ENCODE data around the gene SIK1.
"Not testable (repeated sequence)": the region's sequence is repeated elsewhere in the genome, so short reads cannot be mapped to it uniquely, and the experiment has no call there.

DNA sequence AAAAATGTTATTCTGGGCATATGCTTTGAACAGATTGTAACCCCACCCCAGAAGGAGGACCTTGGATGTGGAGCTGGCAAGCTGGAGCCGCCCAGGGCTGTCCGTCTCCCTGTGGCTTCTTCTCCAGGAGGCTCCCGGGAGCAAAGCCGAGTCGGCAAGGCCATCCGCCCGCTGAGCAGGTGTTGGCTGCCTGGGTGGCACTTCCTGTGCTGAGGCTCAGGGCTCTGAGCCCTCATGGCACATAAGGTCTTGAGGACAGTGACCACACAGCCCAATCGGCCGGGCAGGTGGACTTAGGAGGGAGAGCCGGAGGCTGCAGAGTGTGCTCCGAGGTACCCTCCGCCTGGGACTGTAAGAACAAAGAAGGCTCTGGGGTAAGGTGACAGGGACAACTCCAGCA lies 28.8 kb upstream of the SIK1 start:
- TF ChIP-seq, protein P1, sequence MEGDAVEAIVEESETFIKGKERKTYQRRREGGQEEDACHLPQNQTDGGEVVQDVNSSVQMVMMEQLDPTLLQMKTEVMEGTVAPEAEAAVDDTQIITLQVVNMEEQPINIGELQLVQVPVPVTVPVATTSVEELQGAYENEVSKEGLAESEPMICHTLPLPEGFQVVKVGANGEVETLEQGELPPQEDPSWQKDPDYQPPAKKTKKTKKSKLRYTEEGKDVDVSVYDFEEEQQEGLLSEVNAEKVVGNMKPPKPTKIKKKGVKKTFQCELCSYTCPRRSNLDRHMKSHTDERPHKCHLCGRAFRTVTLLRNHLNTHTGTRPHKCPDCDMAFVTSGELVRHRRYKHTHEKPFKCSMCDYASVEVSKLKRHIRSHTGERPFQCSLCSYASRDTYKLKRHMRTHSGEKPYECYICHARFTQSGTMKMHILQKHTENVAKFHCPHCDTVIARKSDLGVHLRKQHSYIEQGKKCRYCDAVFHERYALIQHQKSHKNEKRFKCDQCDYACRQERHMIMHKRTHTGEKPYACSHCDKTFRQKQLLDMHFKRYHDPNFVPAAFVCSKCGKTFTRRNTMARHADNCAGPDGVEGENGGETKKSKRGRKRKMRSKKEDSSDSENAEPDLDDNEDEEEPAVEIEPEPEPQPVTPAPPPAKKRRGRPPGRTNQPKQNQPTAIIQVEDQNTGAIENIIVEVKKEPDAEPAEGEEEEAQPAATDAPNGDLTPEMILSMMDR (IDR thresholded peaks at IDR 0.05; ENCODE audit: insufficient read depth, low read length, poor library complexity, severe bottlenecking) = not testable (repeated sequence)
- not testable (repeated sequence) for TF ChIP-seq EZH2phosphoT487 (conservative IDR thresholded peaks at IDR 0.05; ENCODE audit: low read length)

Data from SU-DHL-6 (cell line).